Measurements from ENCODE around the gene SNRPD2.
"Not testable (repeated sequence)": the region's sequence is repeated elsewhere in the genome, so short reads cannot be mapped to it uniquely, and the experiment has no call there.

The SNRPD2 gene
- 31.8 to 73.7 (median 52.3) reads per million in 18 experiments for total RNA-seq

- peak; percentile 96 to 97 for DNase-seq
Observed at GRCh38 chr19:45691516-45692186, at the start of gene SNRPD2. Gene SNRPD2 (minus strand): TSS chr19:45691953. CDS start chr19:45691888, 65 bp downstream.

GRCh38 chr19:45739498-45740439 lies 48.0 kb upstream of the SNRPD2 start:
- peak; percentile 55 to 70 for DNase-seq

- DNase-seq = no peak
Observed at GRCh38 chr19:45733160-45733810, 41.5 kb upstream of the SNRPD2 start, which contains the start of gene MEIOSIN. Gene MEIOSIN (plus strand): TSS chr19:45733439. CDS start chr19:45735377, 1,938 bp downstream.

- DNase-seq = peak; percentile 98
Observed at GRCh38 chr19:45730368-45731288, 38.9 kb upstream of the SNRPD2 start, which contains the start of gene FBXO46. Gene FBXO46 (minus strand): TSS chr19:45730896. CDS start chr19:45713495, 17,401 bp downstream.

- peak in 1 of 2 donors; percentile 21 for DNase-seq
Observed at GRCh38 chr19:45729800-45730290, 38.1 kb upstream of the SNRPD2 start.

GRCh38 chr19:45728683-45729082 lies 36.9 kb upstream of the SNRPD2 start:
- not testable (repeated sequence) for DNase-seq

GRCh38 chr19:45720065-45720464 lies 28.3 kb upstream of the SNRPD2 start:
- not testable (repeated sequence) for DNase-seq

- DNase-seq = no peak
Observed at GRCh38 chr19:45717983-45718650, 26.4 kb upstream of the SNRPD2 start.

GRCh38 chr19:45717131-45717982 lies 25.6 kb upstream of the SNRPD2 start:
- peak; percentile 100 for DNase-seq

- DNase-seq = peak in 1 of 2 donors; percentile 4
Observed at GRCh38 chr19:45716359-45717130, 24.8 kb upstream of the SNRPD2 start.

GRCh38 chr19:45715139-45715538 lies 23.4 kb upstream of the SNRPD2 start:
- peak in 1 of 2 donors; percentile 16 for DNase-seq

- DNase-seq = no peak
Observed at GRCh38 chr19:45713141-45713540, 21.4 kb upstream of the SNRPD2 start.

- DNase-seq = no peak
Observed at GRCh38 chr19:45712699-45713067, 20.9 kb upstream of the SNRPD2 start.

GRCh38 chr19:45711851-45712698 lies 20.3 kb upstream of the SNRPD2 start:
- DNase-seq = no peak

- DNase-seq = no peak
Observed at GRCh38 chr19:45710356-45711130, 18.8 kb upstream of the SNRPD2 start.

- DNase-seq = no peak
Observed at GRCh38 chr19:45705710-45706415, 14.1 kb upstream of the SNRPD2 start.

GRCh38 chr19:45705115-45705514 lies 13.4 kb upstream of the SNRPD2 start:
- DNase-seq = no peak

All from inflammatory macrophage (primary cell).